ENCODE results near the gene REXO1. TPM values are rescaled to one million over a fixed set of nuclear protein-coding genes. Genes with fewer than 3 reads are reported as not detected.

REXO1 gene
- total RNA-seq, 1 donor from 2014 or later, result 17.7 TPM

DNA sequence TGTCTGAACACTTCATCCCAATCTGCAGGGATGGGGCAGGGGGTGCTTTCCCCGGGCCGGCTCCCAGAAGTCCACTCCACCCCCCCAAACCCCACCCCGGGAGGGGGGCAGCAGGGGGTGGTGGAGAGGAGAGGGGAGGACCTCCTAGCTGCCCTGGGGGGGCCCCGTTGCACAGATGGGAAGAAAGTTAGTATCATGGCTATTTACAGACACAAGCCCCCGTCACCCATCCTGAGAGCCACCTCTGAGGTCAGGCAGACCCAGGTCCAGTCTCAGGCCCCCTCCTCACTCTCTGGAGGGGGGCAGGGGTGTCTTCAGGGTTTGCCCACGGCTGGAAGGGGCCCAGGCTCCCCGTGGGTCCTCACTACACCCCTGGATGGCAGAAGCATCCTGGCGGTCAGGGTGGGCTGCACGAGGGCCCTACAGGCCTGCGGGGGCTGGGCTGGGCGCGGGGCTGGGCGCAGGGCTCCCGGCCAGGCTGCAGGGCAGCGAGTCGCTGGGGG, 5.8 kb upstream of the REXO1 start:
- H3K4me1 ChIP-seq, result peaks cover 73% of the 10 kb centered on the region
- no peak for DNase-seq
- H3K4me3 ChIP-seq, result peak overlapping the region; percentile 69
- no peak for TF ChIP-seq CTCF (IDR thresholded peaks at IDR 0.05; ENCODE audit: borderline replicate concordance)
- intact Hi-C loops (cut with micrococcal nuclease), result no loop called here
- no peaks in the 10 kb centered on the region for H3K9me3 ChIP-seq (replicated peaks)
- peak overlapping the region; percentile 96 for H3K27ac ChIP-seq (replicated peaks)
- no peaks in the 10 kb centered on the region for H3K36me3 ChIP-seq
- H3K27me3 ChIP-seq (ENCODE audit: low read depth), result no peaks in the 10 kb centered on the region

DNA sequence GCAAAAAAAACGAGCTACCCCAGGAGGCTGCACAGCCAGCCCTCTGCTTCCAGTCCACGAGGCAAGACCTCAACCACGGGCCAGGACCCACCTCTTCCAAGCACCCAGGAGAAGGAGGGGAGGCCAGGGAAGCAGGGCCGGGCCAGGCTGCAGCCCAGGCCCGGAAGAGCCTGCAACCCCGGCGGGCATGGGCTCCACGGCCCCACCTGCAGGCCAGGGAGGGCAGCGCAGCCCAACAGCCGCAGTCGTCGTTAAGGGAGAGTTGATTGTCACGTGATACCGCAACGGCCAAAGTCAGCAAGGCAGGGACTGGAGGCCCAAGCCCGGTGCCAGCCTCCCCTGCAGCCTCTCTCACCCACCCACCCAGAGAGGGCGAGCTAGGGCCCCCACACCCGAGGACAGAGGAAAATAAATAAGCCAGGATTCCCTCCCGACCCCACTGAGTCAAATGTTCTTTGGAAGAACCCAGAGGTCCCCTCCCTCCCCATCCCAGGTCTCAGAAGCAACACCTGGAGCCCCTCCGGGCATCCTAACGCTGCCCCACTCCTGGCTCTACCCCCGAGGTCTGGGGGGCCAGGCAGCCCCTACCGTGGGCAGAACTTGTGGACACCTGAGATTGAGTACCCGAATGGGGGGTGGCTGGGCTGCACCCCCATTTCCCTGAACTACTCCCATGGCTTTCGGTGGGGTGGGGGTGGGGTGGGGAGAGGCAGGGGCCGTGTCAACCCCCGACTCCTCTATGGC, 5.2 kb upstream of the REXO1 start:
- intact Hi-C loops (cut with micrococcal nuclease), result no loop called here
- DNase-seq, result peak; percentile 79
- Histone ChIP-seq H3K4me3 (no peak overlapping the region), H3K4me1 (peaks cover 67% of the 10 kb centered on the region), H3K27ac (replicated peaks) (peak overlapping the region; percentile 96), H3K27me3 (ENCODE audit: low read depth) (no peaks in the 10 kb centered on the region), H3K36me3 (no peaks in the 10 kb centered on the region), H3K9me3 (replicated peaks) (no peaks in the 10 kb centered on the region)
- TF ChIP-seq CTCF (IDR thresholded peaks at IDR 0.05; ENCODE audit: borderline replicate concordance), result peak; percentile 90

DNA sequence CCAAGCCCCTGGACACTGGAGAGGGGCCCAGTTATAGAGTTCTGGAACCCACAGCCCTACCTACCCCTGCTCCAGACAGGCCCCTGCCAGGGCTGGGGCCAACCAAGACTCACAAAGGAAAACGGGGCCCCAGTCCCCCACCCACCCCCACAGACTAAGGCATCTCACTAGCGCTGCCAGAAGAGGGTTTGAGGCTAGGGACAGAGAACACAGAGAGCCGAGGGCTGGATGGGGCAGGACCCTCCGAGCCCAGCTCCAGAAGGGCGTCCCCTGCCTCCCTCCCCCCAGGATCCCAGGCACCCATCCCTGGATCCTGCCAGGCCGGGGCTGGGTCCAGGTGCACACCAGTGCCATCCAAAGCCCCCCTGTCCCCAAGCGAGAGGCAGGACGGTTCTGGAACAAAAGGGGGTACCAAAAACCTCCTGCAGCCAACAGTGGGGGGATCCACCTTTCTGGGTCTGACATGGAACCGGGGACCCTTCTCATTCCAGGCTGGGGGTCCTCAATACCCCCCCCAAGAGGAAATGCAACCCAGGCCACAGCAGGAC, 4.4 kb upstream of the REXO1 start:
- H3K27me3 ChIP-seq (ENCODE audit: low read depth), result no peaks in the 10 kb centered on the region
- H3K27ac ChIP-seq (replicated peaks), result no peak overlapping the region
- intact Hi-C loops (cut with micrococcal nuclease), result no loop called here
- TF ChIP-seq CTCF (IDR thresholded peaks at IDR 0.05; ENCODE audit: borderline replicate concordance), result no peak
- H3K4me3 ChIP-seq, result no peak overlapping the region
- H3K4me1 ChIP-seq, result peaks cover 64% of the 10 kb centered on the region
- no peak for DNase-seq
- H3K9me3 ChIP-seq (replicated peaks), result no peaks in the 10 kb centered on the region
- no peaks in the 10 kb centered on the region for H3K36me3 ChIP-seq

- Histone ChIP-seq H3K4me1 (peaks cover 64% of the 10 kb centered on the region), H3K9me3 (replicated peaks) (no peaks in the 10 kb centered on the region), H3K36me3 (no peaks in the 10 kb centered on the region), H3K27ac (replicated peaks) (no peak overlapping the region), H3K4me3 (no peak overlapping the region), H3K27me3 (ENCODE audit: low read depth) (no peaks in the 10 kb centered on the region)
- no peak for DNase-seq
- TF ChIP-seq CTCF (IDR thresholded peaks at IDR 0.05; ENCODE audit: borderline replicate concordance), result no peak
- intact Hi-C loops (cut with micrococcal nuclease), result no loop called here
Measured at GRCh38 chr19:1851654-1852580, 3.6 kb upstream of the REXO1 start.

- peak; percentile 8 for TF ChIP-seq CTCF (IDR thresholded peaks at IDR 0.05; ENCODE audit: borderline replicate concordance)
- no peak overlapping the region for H3K27ac ChIP-seq (replicated peaks)
- peaks cover 64% of the 10 kb centered on the region for H3K4me1 ChIP-seq
- H3K9me3 ChIP-seq (replicated peaks), result no peaks in the 10 kb centered on the region
- H3K27me3 ChIP-seq (ENCODE audit: low read depth), result no peaks in the 10 kb centered on the region
- no peak overlapping the region for H3K4me3 ChIP-seq
- no peaks in the 10 kb centered on the region for H3K36me3 ChIP-seq
- no peak for DNase-seq
- intact Hi-C loops (cut with micrococcal nuclease), result no loop called here
Measured at GRCh38 chr19:1850809-1851653, 2.7 kb upstream of the REXO1 start.
